Non-pigmented ciliary epithelial cell (primary cell): ENCODE measurements around the gene PARS2.
"Not testable (repeated sequence)": the region's sequence is repeated elsewhere in the genome, so short reads cannot be mapped to it uniquely, and the experiment has no call there.

Experiments
- DNase-seq: peaks from one replicate; pipeline ENCODE4 v3.0.0-alpha.2; 2010; ENCODE audit warnings: low read depth

The PARS2 gene

GRCh38 chr1:54800041-54800898 lies 35.9 kb upstream of the PARS2 start:
- DNase-seq: no peak

- no peak for DNase-seq
Observed at GRCh38 chr1:54798769-54799641, 34.7 kb upstream of the PARS2 start.

- no peak for DNase-seq
Observed at GRCh38 chr1:54798206-54798605, 33.9 kb upstream of the PARS2 start.

GRCh38 chr1:54796902-54797301 lies 32.6 kb upstream of the PARS2 start:
- no peak for DNase-seq

- DNase-seq: no peak
Observed at GRCh38 chr1:54795841-54796468, 31.6 kb upstream of the PARS2 start.

GRCh38 chr1:54795356-54795665 lies 31.0 kb upstream of the PARS2 start:
- no peak for DNase-seq

- DNase-seq: no peak
Observed at GRCh38 chr1:54794451-54795355, 30.4 kb upstream of the PARS2 start.

- DNase-seq: no peak
Observed at GRCh38 chr1:54792686-54793282, 28.5 kb upstream of the PARS2 start.

- no peak for DNase-seq
Observed at GRCh38 chr1:54791880-54792522, 27.7 kb upstream of the PARS2 start.

GRCh38 chr1:54788459-54788858 lies 24.1 kb upstream of the PARS2 start:
- DNase-seq: no peak

GRCh38 chr1:54787604-54788003 lies 23.3 kb upstream of the PARS2 start:
- no peak for DNase-seq

GRCh38 chr1:54786778-54787177 lies 22.5 kb upstream of the PARS2 start:
- DNase-seq: no peak

GRCh38 chr1:54784066-54784465 lies 19.7 kb upstream of the PARS2 start:
- DNase-seq: no peak

- DNase-seq: no peak
Observed at GRCh38 chr1:54782588-54782987, 18.3 kb upstream of the PARS2 start.

- DNase-seq: no peak
Observed at GRCh38 chr1:54782156-54782555, 17.8 kb upstream of the PARS2 start.

- DNase-seq: no peak
Observed at GRCh38 chr1:54781023-54781723, 16.9 kb upstream of the PARS2 start.

- DNase-seq: no peak
Observed at GRCh38 chr1:54777431-54777830, 13.1 kb upstream of the PARS2 start.

- DNase-seq: no peak
Observed at GRCh38 chr1:54777011-54777410, 12.7 kb upstream of the PARS2 start.

GRCh38 chr1:54775828-54776721 lies 11.8 kb upstream of the PARS2 start:
- not testable (repeated sequence) for DNase-seq
